Adrenal gland (tissue), 5 donors: Measurements from ENCODE around the gene JAM3.

Source experiments
- POLR2A ChIP-seq, 2 donors: fragments of 450-650 bp; IDR thresholded peaks; one replicate each; pipeline ENCODE4 v1.6.1; 2017; ENCODE audit warnings: antibody characterized with exemption in 2 of 2, mild to moderate bottlenecking in 2 of 2, moderate library complexity in 1 of 2
- TF ChIP-seq, protein P1 (sequence below), 6 experiments: fragments of 450-650 bp in 4 of 6; fragments of 200-600 bp in 2 of 6; sonication (generic) in 1 of 6; IDR thresholded peaks; 1 replicate in 5 of 6; 2 replicates in 1 of 6; pipeline versions ENCODE4 v1.5.1 to v1.8.0; 2016 to 2021; ENCODE audit warnings: antibody characterized with exemption in 6 of 6, mild to moderate bottlenecking in 2 of 6, moderate library complexity in 1 of 6
- donor health status: DM: no; HTN: no; CAD: no.

DNA sequence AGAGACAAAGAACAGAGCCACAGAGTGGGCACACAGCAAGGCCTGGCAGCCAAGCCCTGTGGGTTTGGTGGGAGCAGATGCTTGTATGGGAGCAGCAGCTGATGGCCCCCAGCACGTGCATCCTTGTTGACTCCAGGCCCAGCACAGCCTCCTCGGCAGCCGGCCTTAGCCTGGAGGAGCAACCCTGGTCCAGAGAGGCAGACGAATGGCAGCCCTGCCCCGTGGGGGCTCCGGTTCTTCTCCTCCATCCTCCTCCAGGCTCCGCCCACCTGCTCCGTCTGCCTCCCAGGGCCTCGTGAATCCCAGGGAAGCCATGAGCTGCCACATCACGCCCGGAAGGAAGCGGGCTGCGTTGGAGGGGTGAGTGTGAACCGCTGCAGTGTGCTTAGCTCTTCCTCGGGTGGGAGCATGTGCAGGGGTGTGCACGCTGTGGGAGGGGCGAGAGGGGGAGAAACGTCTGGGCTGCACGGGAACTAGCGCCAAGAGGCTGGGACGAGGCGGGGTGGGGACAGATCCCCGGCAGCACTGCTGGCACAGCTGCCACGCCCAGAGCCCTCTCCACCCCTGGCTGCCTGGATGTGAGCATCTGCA, 36.3 kb upstream of the JAM3 start:
- TF ChIP-seq, protein P1, sequence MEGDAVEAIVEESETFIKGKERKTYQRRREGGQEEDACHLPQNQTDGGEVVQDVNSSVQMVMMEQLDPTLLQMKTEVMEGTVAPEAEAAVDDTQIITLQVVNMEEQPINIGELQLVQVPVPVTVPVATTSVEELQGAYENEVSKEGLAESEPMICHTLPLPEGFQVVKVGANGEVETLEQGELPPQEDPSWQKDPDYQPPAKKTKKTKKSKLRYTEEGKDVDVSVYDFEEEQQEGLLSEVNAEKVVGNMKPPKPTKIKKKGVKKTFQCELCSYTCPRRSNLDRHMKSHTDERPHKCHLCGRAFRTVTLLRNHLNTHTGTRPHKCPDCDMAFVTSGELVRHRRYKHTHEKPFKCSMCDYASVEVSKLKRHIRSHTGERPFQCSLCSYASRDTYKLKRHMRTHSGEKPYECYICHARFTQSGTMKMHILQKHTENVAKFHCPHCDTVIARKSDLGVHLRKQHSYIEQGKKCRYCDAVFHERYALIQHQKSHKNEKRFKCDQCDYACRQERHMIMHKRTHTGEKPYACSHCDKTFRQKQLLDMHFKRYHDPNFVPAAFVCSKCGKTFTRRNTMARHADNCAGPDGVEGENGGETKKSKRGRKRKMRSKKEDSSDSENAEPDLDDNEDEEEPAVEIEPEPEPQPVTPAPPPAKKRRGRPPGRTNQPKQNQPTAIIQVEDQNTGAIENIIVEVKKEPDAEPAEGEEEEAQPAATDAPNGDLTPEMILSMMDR (IDR thresholded peaks at IDR 0.05), result no peak
- TF ChIP-seq POLR2A (IDR thresholded peaks at IDR 0.05), result no peak
